HG03439 (cell line): ENCODE measurements around the gene WDR64.
"Not testable (repeated sequence)": the region's sequence is repeated elsewhere in the genome, so short reads cannot be mapped to it uniquely, and the experiment has no call there.

ENCODE experiments used
- ATAC-seq: cut with Tn5 transposase; IDR thresholded peaks from one replicate; pipeline ENCODE4 v1.9.1; 2021; ENCODE audit warnings: mild to moderate bottlenecking, moderate library complexity; ENCODE audit not compliant: unreplicated experiment

Gene WDR64

GRCh38 chr1:241697640-241698018 lies 45.5 kb downstream of the WDR64 start:
- ATAC-seq, result no peak

DNA sequence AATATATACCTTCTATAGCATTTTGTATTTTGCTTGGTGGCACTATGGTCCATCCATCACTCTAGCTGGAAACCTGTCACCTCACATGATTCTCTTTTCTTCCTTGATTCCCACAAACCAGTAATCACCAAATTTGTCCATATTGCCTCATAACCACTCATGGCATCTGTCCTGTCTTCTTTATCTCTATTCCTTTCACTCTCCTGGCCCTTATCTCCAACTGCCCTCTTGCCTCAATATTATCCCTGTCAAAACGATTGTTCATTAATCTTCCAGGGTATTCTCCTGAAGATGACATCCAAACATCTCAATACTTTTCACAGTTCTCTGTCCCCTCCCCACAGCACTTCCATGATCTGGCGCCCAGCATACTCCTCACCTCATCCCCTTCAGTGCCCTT lies 46.1 kb downstream of the WDR64 start:
- ATAC-seq, result no peak

GRCh38 chr1:241701483-241702295 lies 49.6 kb downstream of the WDR64 start:
- ATAC-seq, result no peak

GRCh38 chr1:241702442-241703373 lies 50.6 kb downstream of the WDR64 start:
- no peak for ATAC-seq

- ATAC-seq, result not testable (repeated sequence)
Observed at GRCh38 chr1:241703739-241704138, 51.7 kb downstream of the WDR64 start.

- ATAC-seq, result no peak
Observed at GRCh38 chr1:241706257-241706656, 54.2 kb downstream of the WDR64 start.

DNA sequence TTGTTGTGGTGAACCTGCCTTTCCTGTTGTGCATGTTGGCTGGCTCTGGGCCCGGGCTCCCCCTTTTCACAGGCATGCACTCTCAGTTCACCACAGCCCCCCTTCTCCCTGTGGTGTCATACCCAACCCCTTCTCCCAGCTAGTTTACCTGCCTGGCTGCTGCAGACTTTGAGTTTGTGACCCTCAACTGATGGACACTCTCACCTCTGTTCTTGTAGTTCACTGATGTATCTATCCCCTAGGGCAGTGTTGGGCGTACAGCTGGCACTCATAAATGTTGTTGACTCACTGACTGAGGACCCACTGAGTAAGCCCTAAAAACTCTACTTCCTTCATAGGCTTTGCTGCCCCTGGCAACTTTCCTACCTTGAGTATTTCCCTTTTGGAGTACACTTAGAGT lies 54.9 kb downstream of the WDR64 start:
- no peak for ATAC-seq

- ATAC-seq, result no peak
Observed at GRCh38 chr1:241707442-241707841, 55.4 kb downstream of the WDR64 start.

DNA sequence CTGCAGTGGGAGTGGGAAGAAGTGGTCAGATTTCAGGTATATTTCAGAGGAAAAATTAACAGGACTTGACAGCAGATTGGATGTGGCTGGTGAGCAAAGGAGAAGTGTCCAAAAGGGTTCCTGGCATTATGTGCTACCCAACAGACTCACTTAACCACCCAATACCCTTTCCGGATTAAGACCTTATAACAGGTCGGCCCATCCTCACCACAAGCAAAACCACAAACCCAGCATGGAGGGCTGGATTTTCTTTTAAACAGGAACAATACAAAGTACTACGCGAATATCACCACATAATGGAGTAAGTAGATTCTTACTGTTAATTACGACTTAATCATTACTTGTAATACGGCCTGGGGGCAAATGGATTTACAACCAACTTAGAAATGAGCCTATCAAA lies 59.2 kb downstream of the WDR64 start:
- ATAC-seq, result no peak

DNA sequence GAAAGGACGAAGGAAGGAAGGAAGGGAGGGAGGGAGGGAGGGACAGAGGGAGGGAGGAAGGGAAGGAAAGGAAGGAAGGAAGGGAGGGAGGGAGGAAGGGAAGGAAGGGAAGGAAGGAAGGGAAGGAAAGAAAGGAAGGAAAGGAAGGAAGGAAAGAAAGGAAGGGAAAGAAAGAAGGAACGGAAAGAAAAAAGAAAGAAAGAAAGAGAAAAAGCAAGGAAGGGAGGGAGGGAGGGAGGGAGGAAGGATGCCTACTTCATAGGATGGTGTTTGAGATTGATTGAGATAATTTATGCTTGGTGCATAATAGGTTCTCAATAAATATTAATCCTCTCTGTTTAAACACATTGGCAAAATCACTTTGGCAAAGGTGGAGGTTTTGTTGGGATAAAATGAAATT lies 61.2 kb downstream of the WDR64 start:
- ATAC-seq, result no peak

- no peak for ATAC-seq
Observed at GRCh38 chr1:241714321-241715218, 62.5 kb downstream of the WDR64 start.

DNA sequence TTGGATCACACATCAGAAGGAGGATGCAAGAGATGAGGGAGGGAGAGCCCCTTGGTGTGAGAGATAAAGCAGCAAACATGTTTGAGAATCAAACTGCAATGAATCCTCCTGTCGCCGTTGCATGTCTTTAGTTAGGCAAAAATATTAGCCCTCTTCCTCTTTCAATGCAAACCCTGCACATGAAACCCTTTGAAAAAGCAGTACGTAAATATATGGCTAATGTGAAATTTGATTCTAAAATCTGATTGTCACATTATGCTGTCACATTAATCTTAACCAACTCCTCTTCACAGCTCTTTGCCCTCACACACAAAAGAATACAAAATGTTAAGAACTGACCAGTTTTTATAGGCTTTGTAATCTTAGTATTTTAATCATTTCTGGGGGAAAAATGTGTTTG lies 63.4 kb downstream of the WDR64 start:
- no peak for ATAC-seq

DNA sequence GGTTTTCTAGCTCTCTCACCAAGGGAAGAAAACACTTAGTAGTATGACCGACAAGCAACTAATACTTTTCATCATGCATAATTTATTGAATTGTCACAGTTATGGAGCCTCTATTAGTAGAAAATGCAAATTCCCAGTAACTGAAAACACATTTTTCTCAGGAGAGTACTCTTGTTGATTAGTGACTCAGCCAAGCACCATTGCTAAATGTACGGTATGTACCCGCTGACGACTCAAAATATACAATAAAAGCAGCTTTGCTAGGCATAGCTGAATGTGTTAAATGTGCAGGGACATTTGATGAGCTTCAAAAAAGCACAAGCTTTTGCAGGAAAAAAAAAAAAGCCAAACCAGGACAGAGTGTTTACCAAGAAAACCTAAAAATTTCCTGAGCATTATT lies 63.9 kb downstream of the WDR64 start:
- ATAC-seq, result no peak

DNA sequence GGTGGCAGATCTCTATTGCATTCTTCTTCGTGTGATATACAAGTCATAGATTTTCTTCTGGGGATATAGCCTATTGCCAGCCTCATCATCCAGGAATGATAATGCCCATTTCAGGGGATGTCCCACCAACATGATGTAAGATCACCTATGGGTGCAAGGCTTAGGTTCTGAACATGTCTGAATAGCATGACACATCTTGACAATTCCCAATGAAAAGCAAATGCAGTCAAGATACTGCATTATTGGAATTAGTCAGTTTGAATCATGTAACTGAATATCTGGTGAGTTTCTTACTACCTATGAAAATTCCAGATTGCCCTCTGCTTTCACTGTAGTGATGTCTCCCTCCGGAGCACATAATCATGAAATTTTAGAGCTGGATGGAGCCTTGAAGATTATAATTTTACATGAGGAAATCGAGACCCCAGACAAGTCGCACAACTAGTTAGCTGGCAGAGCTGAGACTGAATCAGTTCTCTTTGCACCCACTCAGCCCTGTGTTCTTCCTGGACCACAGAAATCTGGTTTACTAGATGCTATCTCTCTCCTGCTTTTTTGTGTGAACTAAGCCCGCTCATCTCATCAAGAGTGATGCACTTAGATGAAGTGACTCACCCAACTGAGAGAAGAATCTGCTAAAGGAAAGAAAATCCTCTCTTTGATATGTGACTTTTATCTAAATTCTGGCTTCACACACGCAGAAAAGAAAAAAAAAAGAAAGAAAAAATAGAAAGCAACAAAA lies 65.0 kb downstream of the WDR64 start:
- no peak for ATAC-seq

GRCh38 chr1:241717975-241718374 lies 65.9 kb downstream of the WDR64 start:
- no peak for ATAC-seq

GRCh38 chr1:241721011-241721410 lies 68.9 kb downstream of the WDR64 start:
- ATAC-seq, result no peak

DNA sequence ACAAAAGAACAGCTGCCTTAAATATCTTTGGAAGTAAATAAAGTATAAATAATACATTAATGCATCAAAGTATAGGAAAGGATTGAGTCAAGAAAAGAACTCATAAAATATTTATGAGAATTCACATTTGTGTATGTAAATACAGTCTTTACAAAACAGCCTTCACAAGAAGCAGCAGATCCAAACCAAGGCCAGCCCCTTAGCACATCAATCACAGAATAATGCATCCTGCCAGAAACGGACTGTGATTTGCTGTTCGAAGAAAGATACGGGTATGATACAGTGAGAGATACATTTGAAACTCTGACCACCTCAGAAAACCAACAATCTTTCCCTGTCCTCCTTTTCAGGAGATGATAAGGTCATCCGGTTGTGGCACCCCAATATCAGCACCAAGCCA lies 70.9 kb downstream of the WDR64 start:
- no peak for ATAC-seq

DNA sequence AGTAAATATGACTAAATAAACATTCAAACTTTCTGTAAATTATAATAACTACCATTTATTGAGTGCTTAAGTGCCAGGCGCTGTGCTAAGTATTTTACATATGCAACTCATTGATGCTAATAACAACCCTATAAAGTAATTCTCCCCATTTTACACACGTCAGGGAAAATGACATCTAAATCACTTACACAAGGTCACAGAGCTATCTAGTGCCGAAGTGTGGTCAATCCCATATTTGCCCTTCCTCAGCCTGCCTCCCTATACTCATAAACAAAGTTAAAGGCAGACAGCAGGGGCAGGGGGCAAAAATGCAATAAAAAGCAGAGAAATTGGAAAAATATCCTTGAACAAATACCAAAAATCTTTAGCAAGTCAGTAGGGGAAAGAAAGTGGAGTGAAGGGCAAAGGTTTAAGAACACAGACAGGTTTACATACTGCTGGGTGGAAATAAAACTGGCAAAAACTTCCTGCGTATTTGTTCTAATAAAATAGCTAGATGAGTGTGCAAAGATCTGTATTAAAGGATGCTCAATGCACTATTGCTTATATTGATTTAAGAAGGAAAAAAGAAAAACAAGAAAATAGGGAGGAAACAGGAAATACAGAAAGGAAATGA lies 72.8 kb downstream of the WDR64 start:
- ATAC-seq, result no peak

DNA sequence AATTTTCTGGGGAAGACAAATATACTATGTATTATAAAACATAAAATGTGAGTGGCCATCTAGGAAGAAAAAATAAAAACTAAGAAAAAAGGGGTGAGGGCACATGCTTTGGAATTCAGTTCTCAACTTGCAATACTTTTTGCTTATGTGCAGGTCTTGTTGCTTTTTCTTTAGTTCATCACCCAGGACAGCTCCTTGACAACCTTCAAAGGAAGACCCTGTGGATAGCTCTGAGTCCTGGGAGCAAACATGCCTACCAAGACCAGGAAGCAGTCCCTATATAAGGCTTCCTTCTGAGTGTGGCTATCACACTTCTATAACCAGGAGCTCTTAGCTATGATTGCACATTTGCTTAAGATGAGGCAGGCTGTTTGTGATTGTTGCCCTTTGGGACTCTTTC lies 78.0 kb downstream of the WDR64 start:
- ATAC-seq, result no peak

DNA sequence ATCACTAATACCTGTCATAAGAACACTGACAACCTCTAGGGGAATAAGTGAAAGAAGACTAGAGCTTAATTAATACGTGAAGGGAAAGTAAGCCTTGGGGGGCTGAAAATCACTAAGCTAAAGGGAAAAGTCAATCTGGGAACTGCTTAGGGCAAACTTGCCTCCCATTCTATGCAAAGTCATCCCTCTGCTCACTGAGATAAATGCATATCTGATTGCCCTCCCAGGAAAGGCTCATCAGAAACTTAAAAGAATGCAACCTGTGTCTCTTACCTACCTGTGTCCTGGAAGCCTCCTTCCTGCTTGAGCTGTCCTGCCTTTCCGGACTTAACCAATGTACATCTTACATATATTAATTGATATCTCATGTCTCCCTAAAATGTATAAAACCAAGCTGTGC lies 81.8 kb downstream of the WDR64 start:
- no peak for ATAC-seq
